HG03039 (cell line): ENCODE measurements around the gene NADK2.
"Not testable (repeated sequence)": the region's sequence is repeated elsewhere in the genome, so short reads cannot be mapped to it uniquely, and the experiment has no call there.

Source experiments
- ATAC-seq: cut with Tn5 transposase; IDR thresholded peaks from one replicate; pipeline ENCODE4 v1.9.1; 2021; ENCODE audit warnings: mild to moderate bottlenecking, moderate library complexity; ENCODE audit not compliant: unreplicated experiment

NADK2 gene

GRCh38 chr5:36241631-36242533 lies at the start of gene NADK2:
Gene NADK2, minus strand, starts transcription at chr5:36241925. Its CDS starts 127 bp downstream, at chr5:36241798.
- ATAC-seq: peak; percentile 88

- ATAC-seq: no peak
These were observed 44.3 kb upstream of the NADK2 start for GRCh38 chr5:36285837-36286615.

DNA sequence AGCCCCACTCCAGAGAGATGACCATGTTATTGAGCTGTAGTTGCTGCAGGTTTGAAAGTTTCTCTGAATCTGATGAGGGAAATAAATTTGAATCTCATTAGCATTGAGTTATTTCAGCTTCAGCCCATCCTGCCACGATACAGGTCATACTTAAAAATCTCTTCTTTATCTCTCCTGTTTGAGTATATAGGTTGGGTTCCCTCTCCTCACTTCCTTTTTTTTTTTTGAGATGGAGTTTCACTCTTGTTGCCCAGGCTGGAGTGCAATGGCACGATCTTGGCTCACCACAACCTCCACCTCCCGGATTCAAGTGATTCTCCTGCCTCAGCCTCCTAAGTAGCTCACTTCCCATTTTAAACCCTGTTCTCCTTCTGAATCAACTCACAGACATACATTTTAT lies 42.0 kb upstream of the NADK2 start:
- not testable (repeated sequence) for ATAC-seq

GRCh38 chr5:36281626-36282025 lies 39.9 kb upstream of the NADK2 start:
- no peak for ATAC-seq

GRCh38 chr5:36279054-36279698 lies 37.5 kb upstream of the NADK2 start:
- no peak for ATAC-seq

DNA sequence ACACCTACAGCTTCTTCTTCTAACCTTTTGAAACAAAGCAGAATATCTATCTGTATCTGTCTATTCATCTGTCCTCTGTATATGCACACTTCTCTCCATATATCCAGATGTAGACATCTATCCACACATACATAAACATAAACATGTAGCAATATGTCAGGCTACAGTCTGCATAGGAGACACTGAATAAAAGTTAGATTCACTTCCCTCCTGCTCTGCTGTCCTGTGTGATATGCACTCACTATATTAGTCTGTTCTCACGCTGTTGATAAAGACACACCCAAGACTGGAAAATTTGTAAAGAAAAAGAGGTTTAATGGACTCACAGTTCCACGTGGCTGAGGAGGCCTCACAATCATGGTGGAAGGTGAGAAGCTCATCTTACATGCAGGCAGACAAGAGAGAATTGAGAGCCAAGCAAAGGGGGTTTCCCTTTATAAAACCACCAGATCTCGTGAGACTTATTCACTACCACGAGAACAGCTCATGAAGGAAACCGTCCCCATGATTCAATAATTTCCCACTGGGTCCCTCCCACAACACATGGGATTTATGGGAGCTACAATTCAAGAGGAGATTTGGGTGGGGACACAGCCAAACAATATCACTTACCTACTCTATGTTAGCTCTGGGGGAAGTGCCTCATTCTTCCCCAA lies 35.9 kb upstream of the NADK2 start:
- ATAC-seq: no peak

- no peak for ATAC-seq
These were observed 35.1 kb upstream of the NADK2 start for GRCh38 chr5:36276864-36277263.

- no peak for ATAC-seq
These were observed 32.2 kb upstream of the NADK2 start for GRCh38 chr5:36273809-36274526.

GRCh38 chr5:36272136-36272690 lies 30.5 kb upstream of the NADK2 start:
- no peak for ATAC-seq

GRCh38 chr5:36270876-36271575 lies 29.3 kb upstream of the NADK2 start:
- ATAC-seq: no peak

DNA sequence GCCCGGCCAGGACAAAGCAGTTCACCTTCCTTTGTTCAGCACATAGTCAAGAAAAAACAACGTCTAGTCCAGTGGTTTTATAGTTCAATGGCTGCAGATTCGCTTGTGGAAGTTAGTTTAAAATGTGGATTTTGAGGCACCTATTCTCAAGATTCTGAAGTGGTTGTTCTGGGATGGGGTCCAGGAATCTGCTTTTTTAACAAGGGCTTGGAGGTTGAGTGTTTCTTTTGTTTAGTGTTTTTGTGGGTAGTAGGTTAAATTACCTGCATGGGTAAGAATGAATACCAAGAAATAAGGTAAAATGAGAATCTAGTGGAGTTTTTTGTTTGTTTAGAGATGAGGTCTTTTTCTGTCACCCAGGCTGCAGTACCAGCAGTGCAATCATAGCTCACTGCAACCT lies 28.4 kb upstream of the NADK2 start:
- no peak for ATAC-seq

- no peak for ATAC-seq
These were observed 27.8 kb upstream of the NADK2 start for GRCh38 chr5:36269478-36269877.

GRCh38 chr5:36267905-36268304 lies 26.2 kb upstream of the NADK2 start:
- no peak for ATAC-seq

DNA sequence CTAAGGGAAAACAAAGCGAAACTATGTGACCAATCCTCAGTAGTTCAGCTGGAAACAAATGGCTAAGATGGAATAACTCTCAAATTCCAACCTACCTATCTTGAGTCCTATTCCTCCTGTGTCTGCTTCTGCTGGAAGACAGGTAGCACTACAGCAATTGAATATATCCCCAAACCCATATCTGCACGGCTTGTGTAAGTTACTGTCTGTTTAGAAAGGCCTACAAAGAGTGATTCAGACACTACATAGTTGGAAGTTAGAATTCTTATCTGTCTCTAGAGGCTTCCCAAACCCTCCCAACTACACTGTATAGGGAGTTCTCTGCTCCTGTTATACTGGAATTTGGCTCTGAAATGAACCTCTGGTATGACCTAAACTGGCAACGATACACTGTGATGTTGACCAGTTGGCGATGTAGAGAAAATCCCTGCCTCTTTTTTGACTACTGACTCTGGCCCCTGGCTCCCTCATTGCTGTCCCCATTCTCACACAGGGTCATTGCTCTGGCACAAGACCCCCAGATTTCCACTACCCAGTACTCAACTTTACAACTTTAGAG lies 22.6 kb upstream of the NADK2 start:
- no peak for ATAC-seq

DNA sequence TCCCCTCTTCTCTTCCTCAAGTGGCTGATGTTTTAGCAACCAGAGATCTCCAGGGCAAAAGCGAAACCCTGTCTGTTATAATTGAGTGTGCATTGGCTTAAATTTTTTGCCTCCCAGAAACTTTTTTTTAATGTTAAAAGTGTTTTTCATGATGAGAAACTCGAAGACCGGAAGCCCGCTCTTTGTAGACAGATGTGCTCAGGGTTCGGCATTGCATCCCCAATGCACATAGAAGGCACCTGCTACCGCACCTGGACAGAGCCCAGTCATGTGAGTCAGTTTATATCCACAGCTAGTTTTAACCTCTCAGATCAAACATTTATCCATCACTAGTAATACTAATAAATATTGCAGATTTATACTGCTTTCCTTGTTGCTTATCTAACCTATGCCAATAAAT lies 19.5 kb upstream of the NADK2 start:
- ATAC-seq: no peak

GRCh38 chr5:36253575-36253974 lies 11.8 kb upstream of the NADK2 start:
- ATAC-seq: no peak

DNA sequence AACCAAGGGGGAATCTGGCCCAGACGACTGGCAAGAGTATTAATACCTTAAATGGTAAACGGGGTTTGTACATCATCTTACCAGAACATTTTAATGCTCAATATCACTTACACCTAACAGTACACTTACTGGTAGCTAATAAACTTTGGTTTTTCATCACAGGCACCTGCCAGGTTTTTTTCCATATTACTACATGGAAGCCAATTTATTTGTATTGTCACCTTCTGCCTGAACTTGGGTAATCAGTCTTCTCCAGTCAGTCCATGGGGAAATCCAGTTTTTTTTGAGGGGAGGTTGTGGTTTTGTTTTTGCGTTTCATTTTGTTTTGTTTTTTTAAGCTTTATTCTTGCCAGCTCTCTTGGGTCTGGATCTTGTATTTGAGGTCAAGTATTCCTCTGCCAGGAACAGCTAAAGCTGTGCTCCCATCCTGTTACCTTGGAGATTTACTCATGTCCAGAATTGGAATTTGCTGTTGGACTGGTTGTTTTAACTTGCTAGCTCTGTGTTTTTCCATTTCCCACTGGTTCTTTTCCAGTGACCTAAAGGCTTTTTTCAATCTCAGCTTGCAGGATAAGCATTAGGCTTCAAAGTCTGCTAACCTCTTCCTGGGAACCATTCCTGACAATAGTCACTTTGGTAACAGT lies 11.1 kb upstream of the NADK2 start:
- ATAC-seq: no peak

DNA sequence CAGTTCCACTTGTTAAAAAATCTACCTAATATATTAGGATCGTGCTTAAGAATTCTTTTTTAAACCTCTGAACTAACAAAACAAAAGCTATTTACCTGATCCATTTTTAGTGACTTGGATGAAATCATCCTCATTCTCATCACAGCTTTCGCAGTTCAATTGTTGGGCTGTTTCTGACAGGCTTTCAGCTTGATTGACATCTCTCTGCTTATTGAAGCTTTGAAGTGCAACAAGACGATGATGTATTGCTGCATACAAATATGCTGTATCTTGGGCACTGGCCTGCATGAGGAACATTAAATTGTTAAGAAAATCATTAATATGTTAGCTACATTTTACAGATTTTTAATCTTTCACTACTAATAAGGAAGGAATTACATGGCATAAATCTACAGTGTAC lies 9.5 kb upstream of the NADK2 start:
- no peak for ATAC-seq

DNA sequence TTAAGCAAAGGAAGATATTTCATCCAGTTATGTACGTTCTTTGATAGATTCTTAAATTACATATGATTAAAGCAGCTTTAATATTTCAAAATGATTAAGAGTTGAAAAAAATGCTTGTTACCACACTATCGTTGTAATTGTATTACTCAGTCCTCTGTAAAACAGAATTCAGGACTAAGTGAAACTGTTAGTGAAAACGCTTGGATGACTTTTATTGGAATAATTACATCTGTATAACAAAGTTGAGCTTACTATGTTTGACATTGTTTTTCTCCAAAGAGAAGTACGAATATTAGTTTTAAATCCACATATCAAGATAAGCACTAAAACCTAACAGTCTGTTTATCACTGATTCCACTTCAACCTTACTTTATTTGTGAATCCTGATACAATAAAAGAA lies 8.7 kb upstream of the NADK2 start:
- no peak for ATAC-seq
